Nephron progenitor cell (in vitro differentiated cells): ENCODE results near the gene CA14.
"Not testable (repeated sequence)": the region's sequence is repeated elsewhere in the genome, so short reads cannot be mapped to it uniquely, and the experiment has no call there.

Experiments
- DNase-seq: peaks from one replicate; pipeline ENCODE4 v3.0.0; 2021
- H3K27ac Mint-ChIP-seq: 2 replicates; pipeline ENCODE4 v1.8.0; 2021; ENCODE audit warnings: mild to moderate bottlenecking, moderate library complexity, mixed read lengths
- H3K27me3 Mint-ChIP-seq: 2 replicates; pipeline ENCODE4 v1.8.0; 2021; ENCODE audit warnings: mild to moderate bottlenecking, low read depth, mixed read lengths; ENCODE audit not compliant: poor library complexity
- H3K36me3 Mint-ChIP-seq: 2 replicates; pipeline ENCODE4 v1.8.0; 2021; ENCODE audit warnings: low read depth, mixed read lengths
- H3K4me1 Mint-ChIP-seq: 2 replicates; pipeline ENCODE4 v1.8.0; 2021; ENCODE audit warnings: mixed read lengths
- H3K4me3 Mint-ChIP-seq: 2 replicates; pipeline ENCODE4 v1.8.0; 2021; ENCODE audit warnings: mild to moderate bottlenecking, moderate library complexity, mixed read lengths
- H3K9me3 Mint-ChIP-seq: 2 replicates; pipeline ENCODE4 v1.8.0; 2021; ENCODE audit warnings: mild to moderate bottlenecking, moderate library complexity, mixed read lengths
- TF ChIP-seq, protein P1 (sequence below): fragments of 200-600 bp; sonication (generic); IDR thresholded peaks from 2 replicates; pipeline ENCODE4 v1.5.0; 2021; ENCODE audit warnings: antibody characterized with exemption

Gene CA14

DNA sequence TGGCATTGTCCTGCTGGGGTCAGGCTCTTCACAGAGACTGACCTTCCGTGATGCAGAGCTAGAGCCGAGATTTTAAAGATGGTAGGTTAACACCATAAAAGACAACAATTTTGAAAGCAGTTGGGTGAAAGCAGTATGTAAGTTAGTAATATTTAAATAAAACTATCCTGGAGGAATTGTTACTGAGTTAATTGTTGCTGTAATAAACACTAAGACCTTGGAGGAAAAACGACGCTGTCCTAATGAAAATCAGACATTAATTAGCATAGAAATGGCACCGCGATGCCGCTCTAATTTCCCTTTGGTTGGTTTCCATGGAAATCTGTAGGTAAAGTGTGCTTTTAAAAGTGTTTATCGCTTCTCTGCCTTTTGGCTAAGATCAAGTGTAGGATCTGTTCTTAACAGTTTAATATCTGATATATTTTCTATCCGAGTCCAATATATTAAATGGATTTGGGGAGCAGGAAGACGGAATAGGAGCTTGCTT is 20.9 kb upstream of the CA14 start:
- H3K4me1 Mint-ChIP-seq, result peaks cover 23% of the 10 kb centered on the region
- no peaks in the 10 kb centered on the region for H3K9me3 Mint-ChIP-seq
- H3K4me3 Mint-ChIP-seq, result no peak overlapping the region
- TF ChIP-seq, protein P1, sequence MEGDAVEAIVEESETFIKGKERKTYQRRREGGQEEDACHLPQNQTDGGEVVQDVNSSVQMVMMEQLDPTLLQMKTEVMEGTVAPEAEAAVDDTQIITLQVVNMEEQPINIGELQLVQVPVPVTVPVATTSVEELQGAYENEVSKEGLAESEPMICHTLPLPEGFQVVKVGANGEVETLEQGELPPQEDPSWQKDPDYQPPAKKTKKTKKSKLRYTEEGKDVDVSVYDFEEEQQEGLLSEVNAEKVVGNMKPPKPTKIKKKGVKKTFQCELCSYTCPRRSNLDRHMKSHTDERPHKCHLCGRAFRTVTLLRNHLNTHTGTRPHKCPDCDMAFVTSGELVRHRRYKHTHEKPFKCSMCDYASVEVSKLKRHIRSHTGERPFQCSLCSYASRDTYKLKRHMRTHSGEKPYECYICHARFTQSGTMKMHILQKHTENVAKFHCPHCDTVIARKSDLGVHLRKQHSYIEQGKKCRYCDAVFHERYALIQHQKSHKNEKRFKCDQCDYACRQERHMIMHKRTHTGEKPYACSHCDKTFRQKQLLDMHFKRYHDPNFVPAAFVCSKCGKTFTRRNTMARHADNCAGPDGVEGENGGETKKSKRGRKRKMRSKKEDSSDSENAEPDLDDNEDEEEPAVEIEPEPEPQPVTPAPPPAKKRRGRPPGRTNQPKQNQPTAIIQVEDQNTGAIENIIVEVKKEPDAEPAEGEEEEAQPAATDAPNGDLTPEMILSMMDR, result peak; percentile 4
- DNase-seq, result no peak
- peaks cover 4% of the 10 kb centered on the region for H3K36me3 Mint-ChIP-seq
- H3K27ac Mint-ChIP-seq, result no peak overlapping the region
- peaks cover 11% of the 10 kb centered on the region for H3K27me3 Mint-ChIP-seq

DNA sequence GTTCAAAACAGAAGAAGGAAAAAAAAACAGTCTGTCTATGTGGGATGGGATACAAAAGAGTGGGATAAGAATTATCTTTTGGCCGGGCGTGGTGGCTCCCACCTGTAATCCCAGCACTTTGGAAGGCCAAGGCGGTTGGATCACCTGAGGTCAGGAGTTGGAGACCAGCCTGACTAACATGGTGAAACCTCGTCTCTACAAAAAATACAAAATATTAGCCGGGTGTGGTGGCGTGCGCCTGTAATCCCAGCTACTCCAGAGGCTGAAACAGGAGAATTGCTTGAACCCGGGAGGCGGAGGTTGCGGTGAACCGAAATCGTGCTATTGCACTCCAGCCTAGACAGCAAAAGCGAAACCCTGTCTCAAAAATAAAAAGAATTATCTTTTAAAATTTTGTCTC is 20.4 kb upstream of the CA14 start:
- Mint-ChIP-seq H3K4me1 (peaks cover 23% of the 10 kb centered on the region), H3K27me3 (peaks cover 13% of the 10 kb centered on the region)
- not testable (repeated sequence) for DNase-seq, H3K4me3 Mint-ChIP-seq, H3K36me3 Mint-ChIP-seq, H3K27ac Mint-ChIP-seq, H3K9me3 Mint-ChIP-seq

DNA sequence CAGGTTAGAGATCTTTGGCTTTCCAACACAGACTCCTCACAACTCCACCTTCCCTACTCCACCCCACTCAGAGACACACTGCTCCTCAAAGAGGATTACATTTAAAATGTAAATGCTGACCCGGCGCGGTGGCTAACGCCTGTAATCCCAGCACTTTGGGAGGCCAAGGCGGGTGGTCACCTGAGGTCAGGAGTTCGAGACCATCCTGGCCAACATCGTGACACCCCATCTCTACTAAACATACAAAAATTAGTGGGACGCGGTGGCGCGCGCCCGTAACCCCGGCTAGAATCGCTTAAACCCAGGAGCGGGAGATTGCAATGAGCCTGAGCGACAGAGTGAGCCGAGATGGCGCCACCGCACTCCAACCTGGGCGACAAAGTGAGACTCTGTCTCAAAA is 19.8 kb upstream of the CA14 start:
- H3K4me3 Mint-ChIP-seq, result no peak overlapping the region
- H3K9me3 Mint-ChIP-seq, result no peaks in the 10 kb centered on the region
- H3K4me1 Mint-ChIP-seq, result peaks cover 22% of the 10 kb centered on the region
- no peaks in the 10 kb centered on the region for H3K36me3 Mint-ChIP-seq
- peaks cover 13% of the 10 kb centered on the region for H3K27me3 Mint-ChIP-seq
- TF ChIP-seq, protein P1, result no peak
- no peak for DNase-seq
- H3K27ac Mint-ChIP-seq, result no peak overlapping the region

DNA sequence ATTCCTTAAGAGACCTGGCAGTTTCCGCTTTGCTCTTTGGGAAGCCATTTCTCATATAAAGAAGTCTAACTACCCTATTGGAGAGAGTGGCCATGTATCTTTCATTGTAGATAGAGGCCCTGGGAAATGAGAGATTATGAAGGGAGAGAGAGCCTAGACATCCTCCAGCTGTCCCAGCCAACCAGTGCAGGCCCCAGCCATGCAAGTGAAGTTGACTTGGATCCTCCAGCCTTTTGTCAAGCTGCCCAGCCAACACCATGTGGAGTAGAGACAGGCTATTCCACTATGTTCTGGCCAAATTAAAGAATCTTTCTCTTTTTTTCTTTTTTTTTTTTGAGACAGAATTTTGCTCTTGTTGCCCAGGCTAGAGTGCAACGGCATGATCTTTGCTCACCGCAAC is 14.6 kb upstream of the CA14 start:
- no peaks in the 10 kb centered on the region for H3K9me3 Mint-ChIP-seq
- no peak overlapping the region for H3K4me3 Mint-ChIP-seq
- no peaks in the 10 kb centered on the region for H3K4me1 Mint-ChIP-seq
- H3K27me3 Mint-ChIP-seq, result peaks cover 13% of the 10 kb centered on the region
- DNase-seq, result no peak
- no peaks in the 10 kb centered on the region for H3K36me3 Mint-ChIP-seq
- TF ChIP-seq, protein P1, result no peak
- no peak overlapping the region for H3K27ac Mint-ChIP-seq

DNA sequence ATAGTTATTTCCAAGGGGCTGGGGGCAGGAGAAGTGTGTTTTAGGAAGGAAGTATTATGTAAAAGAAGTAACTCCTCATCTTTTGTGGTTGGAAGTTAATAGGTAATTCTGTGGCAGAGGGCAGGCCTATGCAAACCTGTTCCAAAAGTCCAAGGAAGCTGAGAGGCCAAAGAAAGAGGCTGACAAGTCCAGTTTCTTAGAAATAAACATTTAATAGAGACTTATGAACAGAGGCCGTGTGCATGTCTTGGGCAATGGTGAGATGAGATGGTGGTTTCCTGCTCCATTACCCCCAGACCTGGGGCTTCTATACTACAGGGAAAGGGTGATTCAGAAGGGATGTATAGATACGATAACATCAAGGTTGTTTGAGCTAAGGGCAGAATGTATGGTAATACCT is 7.6 kb upstream of the CA14 start:
- Mint-ChIP-seq H3K4me1 (no peaks in the 10 kb centered on the region), H3K27me3 (peaks cover 15% of the 10 kb centered on the region), H3K27ac (no peak overlapping the region), H3K9me3 (no peaks in the 10 kb centered on the region), H3K4me3 (no peak overlapping the region), H3K36me3 (no peaks in the 10 kb centered on the region)
- DNase-seq, result no peak
- TF ChIP-seq, protein P1, result no peak

DNA sequence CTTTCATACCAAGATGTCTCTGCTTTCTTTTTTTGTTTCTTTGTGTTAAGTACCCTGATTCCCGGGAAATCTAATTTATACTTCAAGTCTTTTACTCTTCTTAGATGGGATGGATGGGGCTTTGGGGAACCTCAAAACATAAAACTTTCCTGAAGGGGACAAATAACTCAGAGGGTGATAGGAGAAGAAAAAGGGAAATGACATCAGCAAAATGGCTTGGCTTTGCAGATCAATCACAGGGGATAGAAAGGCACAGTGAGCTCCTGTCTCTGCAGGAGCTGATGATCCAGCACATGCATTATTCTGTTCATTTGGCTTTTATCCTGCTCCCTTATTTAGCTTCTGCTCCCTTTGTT is 1.4 kb upstream of the CA14 start:
- no peak for DNase-seq
- no peaks in the 10 kb centered on the region for H3K9me3 Mint-ChIP-seq

More for the DNA sequence above, 1.4 kb upstream of the CA14 start:
- Mint-ChIP-seq H3K4me1 (peaks cover 59% of the 10 kb centered on the region), H3K36me3 (no peaks in the 10 kb centered on the region), H3K27me3 (peaks cover 4% of the 10 kb centered on the region), H3K4me3 (peak overlapping the region; percentile 94), H3K27ac (peak overlapping the region; percentile 99)
- TF ChIP-seq, protein P1, result no peak
